Measurements from ENCODE around the gene RAB28. TPM values are rescaled to one million over a fixed set of nuclear protein-coding genes. Genes with fewer than 3 reads are reported as not detected.

RAB28 gene
- total and polyA plus RNA-seq, 2 experiments from 2014 or later, result 15.3 to 23.9 TPM

DNA sequence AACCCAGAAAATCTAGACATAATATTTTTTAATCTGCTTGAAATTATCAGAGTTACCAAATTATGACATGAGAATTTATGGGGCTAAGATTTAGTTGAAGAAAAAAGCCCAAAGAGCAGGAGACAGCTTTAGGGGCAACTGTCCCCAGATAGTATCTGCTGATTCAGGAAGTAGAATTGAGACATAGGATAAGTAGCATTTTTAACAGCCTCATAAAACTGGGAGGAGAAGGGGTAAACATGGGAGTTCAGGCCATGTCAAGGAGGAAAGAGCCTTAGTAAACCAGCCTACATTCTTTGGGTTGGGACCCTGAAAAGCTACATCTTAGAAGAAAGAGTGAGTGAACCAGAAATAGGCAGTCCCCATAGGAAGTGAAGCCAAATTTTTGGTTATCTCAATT, 9.7 kb upstream of the RAB28 start (continued):
- TF ChIP-seq ZNF462 (CRISPR knock-in tag; IDR thresholded peaks at IDR 0.05) (no peak), STAT1 (IDR thresholded peaks at IDR 0.05; ENCODE audit: unreplicated experiment) (no peak), EZH2phosphoT487 (IDR thresholded peaks at IDR 0.05; ENCODE audit: unreplicated experiment) (no peak), NANOG (IDR thresholded peaks at IDR 0.05; ENCODE audit: borderline replicate concordance) (no peak)
- TF ChIP-seq, protein P1, sequence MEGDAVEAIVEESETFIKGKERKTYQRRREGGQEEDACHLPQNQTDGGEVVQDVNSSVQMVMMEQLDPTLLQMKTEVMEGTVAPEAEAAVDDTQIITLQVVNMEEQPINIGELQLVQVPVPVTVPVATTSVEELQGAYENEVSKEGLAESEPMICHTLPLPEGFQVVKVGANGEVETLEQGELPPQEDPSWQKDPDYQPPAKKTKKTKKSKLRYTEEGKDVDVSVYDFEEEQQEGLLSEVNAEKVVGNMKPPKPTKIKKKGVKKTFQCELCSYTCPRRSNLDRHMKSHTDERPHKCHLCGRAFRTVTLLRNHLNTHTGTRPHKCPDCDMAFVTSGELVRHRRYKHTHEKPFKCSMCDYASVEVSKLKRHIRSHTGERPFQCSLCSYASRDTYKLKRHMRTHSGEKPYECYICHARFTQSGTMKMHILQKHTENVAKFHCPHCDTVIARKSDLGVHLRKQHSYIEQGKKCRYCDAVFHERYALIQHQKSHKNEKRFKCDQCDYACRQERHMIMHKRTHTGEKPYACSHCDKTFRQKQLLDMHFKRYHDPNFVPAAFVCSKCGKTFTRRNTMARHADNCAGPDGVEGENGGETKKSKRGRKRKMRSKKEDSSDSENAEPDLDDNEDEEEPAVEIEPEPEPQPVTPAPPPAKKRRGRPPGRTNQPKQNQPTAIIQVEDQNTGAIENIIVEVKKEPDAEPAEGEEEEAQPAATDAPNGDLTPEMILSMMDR (conservative IDR thresholded peaks at IDR 0.05; ENCODE audit: low read depth in 2 of 2), result no peak
- TF ChIP-seq, protein P2, sequence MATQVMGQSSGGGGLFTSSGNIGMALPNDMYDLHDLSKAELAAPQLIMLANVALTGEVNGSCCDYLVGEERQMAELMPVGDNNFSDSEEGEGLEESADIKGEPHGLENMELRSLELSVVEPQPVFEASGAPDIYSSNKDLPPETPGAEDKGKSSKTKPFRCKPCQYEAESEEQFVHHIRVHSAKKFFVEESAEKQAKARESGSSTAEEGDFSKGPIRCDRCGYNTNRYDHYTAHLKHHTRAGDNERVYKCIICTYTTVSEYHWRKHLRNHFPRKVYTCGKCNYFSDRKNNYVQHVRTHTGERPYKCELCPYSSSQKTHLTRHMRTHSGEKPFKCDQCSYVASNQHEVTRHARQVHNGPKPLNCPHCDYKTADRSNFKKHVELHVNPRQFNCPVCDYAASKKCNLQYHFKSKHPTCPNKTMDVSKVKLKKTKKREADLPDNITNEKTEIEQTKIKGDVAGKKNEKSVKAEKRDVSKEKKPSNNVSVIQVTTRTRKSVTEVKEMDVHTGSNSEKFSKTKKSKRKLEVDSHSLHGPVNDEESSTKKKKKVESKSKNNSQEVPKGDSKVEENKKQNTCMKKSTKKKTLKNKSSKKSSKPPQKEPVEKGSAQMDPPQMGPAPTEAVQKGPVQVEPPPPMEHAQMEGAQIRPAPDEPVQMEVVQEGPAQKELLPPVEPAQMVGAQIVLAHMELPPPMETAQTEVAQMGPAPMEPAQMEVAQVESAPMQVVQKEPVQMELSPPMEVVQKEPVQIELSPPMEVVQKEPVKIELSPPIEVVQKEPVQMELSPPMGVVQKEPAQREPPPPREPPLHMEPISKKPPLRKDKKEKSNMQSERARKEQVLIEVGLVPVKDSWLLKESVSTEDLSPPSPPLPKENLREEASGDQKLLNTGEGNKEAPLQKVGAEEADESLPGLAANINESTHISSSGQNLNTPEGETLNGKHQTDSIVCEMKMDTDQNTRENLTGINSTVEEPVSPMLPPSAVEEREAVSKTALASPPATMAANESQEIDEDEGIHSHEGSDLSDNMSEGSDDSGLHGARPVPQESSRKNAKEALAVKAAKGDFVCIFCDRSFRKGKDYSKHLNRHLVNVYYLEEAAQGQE (IDR thresholded peaks at IDR 0.05; ENCODE audit: unreplicated experiment), result no peak
